Measurements from ENCODE around the gene BEND6. TPM values are rescaled to one million over a fixed set of nuclear protein-coding genes. Genes with fewer than 3 reads are reported as not detected.

Gene BEND6
- total RNA-seq, 1 donor from 2014 or later, result not detected

GRCh38 chr6:56961151-56961550, 6.2 kb downstream of the BEND6 start:
- no peaks in the 10 kb centered on the region for H3K4me1 Mint-ChIP-seq
- CTCF ChIA-PET, result no interaction called here
- intact Hi-C loops (cut with micrococcal nuclease), result no loop called here
- POLR2A ChIA-PET, result no interaction called here
- TF ChIP-seq CTCF (IDR thresholded peaks at IDR 0.05), result no peak
- peaks cover 24% of the 10 kb centered on the region for H3K27me3 Mint-ChIP-seq
- DNase-seq (no peak), ATAC-seq (ENCODE audit: low read depth) (no peak)
- H3K9me3 Mint-ChIP-seq, result no peaks in the 10 kb centered on the region
- H3K27ac Mint-ChIP-seq, result no peak overlapping the region
- no peak overlapping the region for H3K4me3 Mint-ChIP-seq
- H3K36me3 Mint-ChIP-seq (ENCODE audit: low read depth), result no peaks in the 10 kb centered on the region

GRCh38 chr6:56962441-56962840, 7.5 kb downstream of the BEND6 start:
- CTCF ChIA-PET, result no interaction called here
- no peak overlapping the region for H3K27ac Mint-ChIP-seq
- DNase-seq (no peak), ATAC-seq (ENCODE audit: low read depth) (no peak)
- TF ChIP-seq CTCF (IDR thresholded peaks at IDR 0.05), result no peak
- H3K4me1 Mint-ChIP-seq, result no peaks in the 10 kb centered on the region
- intact Hi-C loops (cut with micrococcal nuclease), result no loop called here
- no peaks in the 10 kb centered on the region for H3K9me3 Mint-ChIP-seq
- H3K4me3 Mint-ChIP-seq, result no peak overlapping the region
- POLR2A ChIA-PET, result no interaction called here
- peaks cover 17% of the 10 kb centered on the region for H3K27me3 Mint-ChIP-seq
- no peaks in the 10 kb centered on the region for H3K36me3 Mint-ChIP-seq (ENCODE audit: low read depth)

- H3K27me3 Mint-ChIP-seq, result peaks cover 13% of the 10 kb centered on the region
- intact Hi-C loops (cut with micrococcal nuclease), result no loop called here
- POLR2A ChIA-PET, result no interaction called here
- no peak for TF ChIP-seq CTCF (IDR thresholded peaks at IDR 0.05)
- ATAC-seq (ENCODE audit: low read depth), result no peak
- H3K4me3 Mint-ChIP-seq, result no peak overlapping the region
- H3K27ac Mint-ChIP-seq, result no peak overlapping the region
- CTCF ChIA-PET, result no interaction called here
- H3K9me3 Mint-ChIP-seq, result no peaks in the 10 kb centered on the region
- no peaks in the 10 kb centered on the region for H3K36me3 Mint-ChIP-seq (ENCODE audit: low read depth)
- no peaks in the 10 kb centered on the region for H3K4me1 Mint-ChIP-seq
- no peak for DNase-seq
Measured at GRCh38 chr6:56963043-56963442, 8.1 kb downstream of the BEND6 start.

- no peak for TF ChIP-seq CTCF (IDR thresholded peaks at IDR 0.05)
- ChIA-PET CTCF (no interaction called here), POLR2A (no interaction called here)
- ATAC-seq (ENCODE audit: low read depth) (no peak), DNase-seq (no peak)
- Mint-ChIP-seq H3K9me3 (no peaks in the 10 kb centered on the region), H3K4me1 (no peaks in the 10 kb centered on the region), H3K27ac (no peak overlapping the region), H3K4me3 (no peak overlapping the region), H3K36me3 (ENCODE audit: low read depth) (no peaks in the 10 kb centered on the region), H3K27me3 (peaks cover 5% of the 10 kb centered on the region)
- intact Hi-C loops (cut with micrococcal nuclease), result no loop called here
Measured at GRCh38 chr6:56963793-56964192, 8.9 kb downstream of the BEND6 start.

GRCh38 chr6:56965126-56965525, 10.2 kb downstream of the BEND6 start:
- Mint-ChIP-seq H3K36me3 (ENCODE audit: low read depth) (no peaks in the 10 kb centered on the region), H3K27ac (no peak overlapping the region), H3K4me3 (no peak overlapping the region), H3K4me1 (no peaks in the 10 kb centered on the region), H3K27me3 (no peaks in the 10 kb centered on the region), H3K9me3 (no peaks in the 10 kb centered on the region)
- no peak for TF ChIP-seq CTCF (IDR thresholded peaks at IDR 0.05)
- POLR2A ChIA-PET, result no interaction called here
- CTCF ChIA-PET, result no interaction called here
- DNase-seq, result no peak
- no peak for ATAC-seq (ENCODE audit: low read depth)
- intact Hi-C loops (cut with micrococcal nuclease), result no loop called here

Measured in activated B cell treated with CpG ODN at 0.5 μM for 24 hours (primary cell).